ENCODE data around the gene VIPR2. TPM values are rescaled to one million over a fixed set of nuclear protein-coding genes. Genes with fewer than 3 reads are reported as not detected.

The VIPR2 gene
- total RNA-seq, 6 donors from 2014 or later, result 0.30 to 0.74 (median 0.40) TPM; not detected in 3

DNA sequence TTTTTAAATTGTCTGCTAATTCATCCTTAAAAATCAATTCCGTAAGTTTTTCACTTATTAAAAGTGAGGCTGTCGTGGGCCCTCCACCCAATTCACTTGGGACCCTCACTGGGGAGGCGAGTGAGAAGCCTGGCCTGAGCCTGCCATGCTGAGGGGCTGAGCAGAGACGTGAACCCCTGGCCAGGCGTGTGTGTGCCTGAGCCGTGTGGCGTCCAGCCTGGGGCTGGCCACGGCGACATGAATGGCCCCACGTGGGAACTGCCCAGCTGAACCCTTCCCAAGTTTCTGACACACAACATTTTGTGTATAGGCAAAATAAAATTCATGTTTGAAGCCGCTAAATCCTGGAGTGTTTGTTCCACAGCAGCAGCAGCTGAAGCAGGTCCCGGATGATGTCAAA lies 13.0 kb upstream of the VIPR2 start:
- TF ChIP-seq, protein P1, sequence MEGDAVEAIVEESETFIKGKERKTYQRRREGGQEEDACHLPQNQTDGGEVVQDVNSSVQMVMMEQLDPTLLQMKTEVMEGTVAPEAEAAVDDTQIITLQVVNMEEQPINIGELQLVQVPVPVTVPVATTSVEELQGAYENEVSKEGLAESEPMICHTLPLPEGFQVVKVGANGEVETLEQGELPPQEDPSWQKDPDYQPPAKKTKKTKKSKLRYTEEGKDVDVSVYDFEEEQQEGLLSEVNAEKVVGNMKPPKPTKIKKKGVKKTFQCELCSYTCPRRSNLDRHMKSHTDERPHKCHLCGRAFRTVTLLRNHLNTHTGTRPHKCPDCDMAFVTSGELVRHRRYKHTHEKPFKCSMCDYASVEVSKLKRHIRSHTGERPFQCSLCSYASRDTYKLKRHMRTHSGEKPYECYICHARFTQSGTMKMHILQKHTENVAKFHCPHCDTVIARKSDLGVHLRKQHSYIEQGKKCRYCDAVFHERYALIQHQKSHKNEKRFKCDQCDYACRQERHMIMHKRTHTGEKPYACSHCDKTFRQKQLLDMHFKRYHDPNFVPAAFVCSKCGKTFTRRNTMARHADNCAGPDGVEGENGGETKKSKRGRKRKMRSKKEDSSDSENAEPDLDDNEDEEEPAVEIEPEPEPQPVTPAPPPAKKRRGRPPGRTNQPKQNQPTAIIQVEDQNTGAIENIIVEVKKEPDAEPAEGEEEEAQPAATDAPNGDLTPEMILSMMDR (IDR thresholded peaks at IDR 0.05), result no peak
- TF ChIP-seq EP300 (IDR thresholded peaks at IDR 0.05) (no peak), POLR2AphosphoS5 (IDR thresholded peaks at IDR 0.05) (no peak)
- no peak overlapping the region for H3K4me3 ChIP-seq
- WGBS, 2 donors, result 83 to 90% methylated on average over 12 of the region's 12 CpGs
- DNase-seq (no peak), ATAC-seq (ENCODE audit: low FRiP score in 2 of 2) (no peak)
- H3K9me3 ChIP-seq, result no peaks in the 10 kb centered on the region
- H3K4me1 ChIP-seq, result no peaks in the 10 kb centered on the region
- H3K27me3 ChIP-seq, result no peaks in the 10 kb centered on the region
- no peaks in the 10 kb centered on the region for H3K36me3 ChIP-seq
- H3K27ac ChIP-seq, result no peak overlapping the region

DNA sequence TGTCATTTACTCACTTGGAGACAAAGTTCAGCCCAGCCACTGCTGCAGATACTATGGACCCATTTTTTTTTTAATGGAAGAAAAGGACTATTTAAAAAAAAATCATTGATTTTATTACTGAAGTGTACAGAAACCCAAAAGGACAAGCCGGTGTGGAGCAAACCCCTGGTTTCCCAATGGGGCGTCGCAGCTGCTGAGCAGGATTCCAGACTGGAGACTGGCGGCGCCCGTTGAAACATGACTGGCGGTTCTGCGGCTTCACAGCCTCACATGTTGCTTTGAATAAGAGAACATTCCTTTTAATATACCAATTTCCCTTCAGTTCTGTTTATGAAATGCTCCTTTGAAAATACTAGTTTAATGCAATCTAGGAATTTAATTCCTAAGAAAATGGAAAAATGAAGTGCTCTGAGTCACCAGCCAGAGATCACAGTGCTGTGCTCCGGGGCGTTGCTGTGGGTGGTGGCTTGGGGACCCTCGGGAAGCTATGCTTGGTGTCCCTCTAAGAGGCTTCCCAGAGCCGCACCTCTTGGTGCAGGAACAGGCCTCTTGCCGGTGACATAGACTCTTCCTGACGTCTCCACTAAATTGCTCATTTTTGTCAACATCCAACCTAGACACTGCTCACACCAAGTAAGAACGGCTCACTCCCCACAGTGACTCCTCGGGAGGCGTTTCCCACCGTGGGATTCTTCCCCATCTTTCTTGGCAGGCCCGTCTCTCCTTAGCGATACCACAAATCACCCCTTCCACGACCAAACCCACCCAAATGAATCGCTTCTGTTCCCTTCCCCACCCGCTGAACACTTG lies 12.0 kb upstream of the VIPR2 start:
- no peaks in the 10 kb centered on the region for H3K9me3 ChIP-seq
- 88 to 91% methylated on average over 23 of the region's 23 CpGs for WGBS, 2 donors
- no peaks in the 10 kb centered on the region for H3K4me1 ChIP-seq
- H3K27ac ChIP-seq, result no peak overlapping the region
- ATAC-seq (ENCODE audit: low FRiP score in 2 of 2) (no peak), DNase-seq (no peak)
- H3K4me3 ChIP-seq, result no peak overlapping the region
- no peaks in the 10 kb centered on the region for H3K36me3 ChIP-seq
- TF ChIP-seq POLR2A (IDR thresholded peaks at IDR 0.05) (no peak), POLR2AphosphoS5 (IDR thresholded peaks at IDR 0.05) (no peak), EP300 (IDR thresholded peaks at IDR 0.05) (no peak)
- TF ChIP-seq, protein P1 (IDR thresholded peaks at IDR 0.05), result no peak
- no peaks in the 10 kb centered on the region for H3K27me3 ChIP-seq

DNA sequence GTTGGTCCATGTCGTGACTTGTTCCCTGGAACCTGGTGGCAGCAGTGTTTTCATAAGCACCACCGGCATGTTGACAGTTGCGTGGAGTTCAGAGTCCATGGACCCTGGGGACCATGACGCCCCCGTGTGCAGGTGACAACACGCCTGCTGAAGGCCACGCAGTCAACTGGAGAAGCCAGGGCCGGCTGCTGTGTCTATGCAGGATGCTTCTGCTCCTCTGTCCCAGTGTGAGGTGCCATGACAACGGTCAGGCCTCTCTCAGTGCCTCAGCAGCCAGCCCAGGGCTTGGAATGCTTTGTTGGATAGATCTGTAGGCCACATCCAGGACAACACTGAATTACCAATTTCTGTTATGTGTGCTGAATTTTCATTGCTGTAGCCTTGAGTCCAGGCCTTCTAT lies 10.7 kb upstream of the VIPR2 start:
- ATAC-seq (ENCODE audit: low FRiP score in 2 of 2) (no peak), DNase-seq (no peak)
- WGBS, 2 donors, result 79 to 82% methylated on average over 8 to 9 of the region's 9 CpGs
- H3K27ac ChIP-seq, result no peak overlapping the region
- H3K27me3 ChIP-seq, result no peaks in the 10 kb centered on the region
- no peaks in the 10 kb centered on the region for H3K9me3 ChIP-seq
- TF ChIP-seq EP300 (IDR thresholded peaks at IDR 0.05), result no peak
- TF ChIP-seq, protein P1 (IDR thresholded peaks at IDR 0.05), result no peak
- H3K4me3 ChIP-seq, result no peak overlapping the region
- no peaks in the 10 kb centered on the region for H3K4me1 ChIP-seq
- no peaks in the 10 kb centered on the region for H3K36me3 ChIP-seq

DNA sequence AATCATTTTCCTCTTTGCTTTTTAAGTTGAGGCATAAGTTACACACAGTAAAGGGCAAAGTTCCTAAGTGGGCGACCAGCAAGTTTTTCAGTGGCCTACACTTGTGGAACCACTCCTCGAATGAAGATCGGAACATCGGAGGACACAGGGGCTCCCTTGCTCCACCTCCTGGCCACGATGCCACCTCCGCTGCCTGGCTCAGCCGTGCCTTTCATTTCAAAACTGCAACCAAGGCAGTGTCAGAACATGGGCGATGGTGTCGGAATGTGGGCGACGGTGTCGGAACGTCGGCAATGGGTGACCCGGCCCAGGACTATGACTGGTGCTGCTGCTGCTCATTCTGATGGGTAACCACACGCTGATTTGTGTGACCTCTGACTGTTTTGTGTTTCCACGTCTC lies 9.6 kb upstream of the VIPR2 start:
- Histone ChIP-seq H3K4me3 (no peak overlapping the region), H3K27ac (no peak overlapping the region), H3K9me3 (no peaks in the 10 kb centered on the region), H3K27me3 (no peaks in the 10 kb centered on the region), H3K36me3 (no peaks in the 10 kb centered on the region), H3K4me1 (no peaks in the 10 kb centered on the region)
- TF ChIP-seq POLR2AphosphoS5 (IDR thresholded peaks at IDR 0.05), result no peak
- TF ChIP-seq, protein P1 (IDR thresholded peaks at IDR 0.05), result no peak
- TF ChIP-seq POLR2A (IDR thresholded peaks at IDR 0.05), result no peak
- no peak for TF ChIP-seq EP300 (IDR thresholded peaks at IDR 0.05)
- ATAC-seq (ENCODE audit: low FRiP score in 2 of 2) (no peak), DNase-seq (no peak)
- 84 to 86% methylated on average over 17 of the region's 17 CpGs for WGBS, 2 donors

DNA sequence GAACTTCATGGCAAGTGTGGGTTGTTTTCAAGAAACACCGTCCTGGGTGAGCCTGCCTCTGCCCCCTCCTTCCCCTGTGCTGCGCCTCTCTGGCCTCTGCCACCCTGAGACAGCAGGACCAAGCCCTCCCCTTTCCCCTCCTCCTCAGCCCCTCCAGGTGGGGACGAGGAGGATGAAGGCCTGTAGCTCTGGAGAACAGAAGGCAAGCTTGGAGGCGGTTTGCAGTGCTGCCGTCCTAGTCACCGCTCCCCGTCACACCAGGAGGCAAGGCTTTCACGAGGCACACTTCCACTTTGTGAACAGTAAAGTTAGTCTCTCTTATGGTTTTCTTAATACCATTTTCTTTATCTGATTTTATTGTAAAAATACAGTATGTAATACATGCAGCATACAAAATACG lies 8.8 kb upstream of the VIPR2 start:
- DNase-seq, result no peak
- Histone ChIP-seq H3K36me3 (no peaks in the 10 kb centered on the region), H3K9me3 (no peaks in the 10 kb centered on the region), H3K27ac (no peak overlapping the region), H3K27me3 (no peaks in the 10 kb centered on the region), H3K4me3 (no peak overlapping the region), H3K4me1 (no peaks in the 10 kb centered on the region)
- no peak for ATAC-seq (ENCODE audit: low FRiP score in 2 of 2)
- WGBS, 2 donors, result 82 to 88% methylated on average over 9 of the region's 9 CpGs
- TF ChIP-seq, protein P1 (IDR thresholded peaks at IDR 0.05), result no peak
- TF ChIP-seq POLR2AphosphoS5 (IDR thresholded peaks at IDR 0.05) (no peak), POLR2A (IDR thresholded peaks at IDR 0.05) (no peak), EP300 (IDR thresholded peaks at IDR 0.05) (no peak)
